ENCODE data around the gene GSE1. TPM values are rescaled to one million over a fixed set of nuclear protein-coding genes. Genes with fewer than 3 reads are reported as not detected.

GSE1 gene
- polyA plus RNA-seq, 5 donors: 85.6 to 120 (median 111) TPM

DNA sequence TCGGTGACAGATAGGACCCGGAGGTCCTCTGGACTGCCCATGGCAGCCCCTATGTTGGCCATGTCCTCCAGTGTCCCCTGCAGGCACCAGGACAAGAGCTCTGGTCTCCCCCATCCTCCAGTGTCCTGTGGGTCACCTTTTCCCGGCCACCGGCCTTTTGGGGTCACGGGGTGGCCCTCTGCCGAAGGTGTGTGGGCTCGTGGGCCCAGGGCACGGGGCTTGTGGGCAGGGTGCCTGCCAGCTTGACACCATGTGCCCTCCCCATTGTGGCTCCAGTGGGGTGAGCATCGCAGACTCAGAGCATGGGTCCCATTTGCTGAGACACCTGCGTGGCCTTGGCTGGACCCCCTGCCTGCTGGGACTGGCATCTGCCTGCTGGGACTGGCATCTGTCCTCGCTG, 18.1 kb downstream of the GSE1 start:
- no peak for DNase-seq

DNA sequence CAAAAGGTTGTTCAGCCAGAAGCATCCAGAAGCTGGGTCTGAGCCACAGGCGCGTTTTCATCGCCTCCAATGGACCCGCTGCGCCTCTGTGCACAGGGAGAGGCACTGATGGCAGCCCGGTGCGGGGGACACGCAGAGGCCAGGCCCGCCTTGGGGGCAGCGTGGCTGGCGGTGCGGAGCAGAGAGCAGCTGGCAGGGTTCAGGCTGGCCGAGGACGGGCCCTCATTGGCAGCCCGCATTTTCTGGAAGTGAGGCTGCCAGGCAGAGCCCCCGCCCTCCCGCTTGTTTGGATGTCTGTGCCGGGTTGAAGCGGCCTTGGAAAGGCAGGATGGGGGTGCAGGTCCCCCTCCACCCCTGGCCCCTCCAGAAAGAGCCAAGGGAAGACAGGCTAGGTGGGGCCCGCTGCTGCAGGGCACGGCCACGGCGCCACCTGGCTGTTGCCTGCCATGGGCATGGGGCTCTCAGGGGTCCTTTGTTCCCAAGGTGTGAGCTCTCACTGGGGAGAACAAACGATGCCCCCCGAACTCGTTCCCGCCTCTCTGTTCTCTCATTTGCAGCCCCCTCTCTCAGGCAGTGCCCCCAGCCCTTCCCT, 18.8 kb downstream of the GSE1 start:
- no peak for DNase-seq

DNA sequence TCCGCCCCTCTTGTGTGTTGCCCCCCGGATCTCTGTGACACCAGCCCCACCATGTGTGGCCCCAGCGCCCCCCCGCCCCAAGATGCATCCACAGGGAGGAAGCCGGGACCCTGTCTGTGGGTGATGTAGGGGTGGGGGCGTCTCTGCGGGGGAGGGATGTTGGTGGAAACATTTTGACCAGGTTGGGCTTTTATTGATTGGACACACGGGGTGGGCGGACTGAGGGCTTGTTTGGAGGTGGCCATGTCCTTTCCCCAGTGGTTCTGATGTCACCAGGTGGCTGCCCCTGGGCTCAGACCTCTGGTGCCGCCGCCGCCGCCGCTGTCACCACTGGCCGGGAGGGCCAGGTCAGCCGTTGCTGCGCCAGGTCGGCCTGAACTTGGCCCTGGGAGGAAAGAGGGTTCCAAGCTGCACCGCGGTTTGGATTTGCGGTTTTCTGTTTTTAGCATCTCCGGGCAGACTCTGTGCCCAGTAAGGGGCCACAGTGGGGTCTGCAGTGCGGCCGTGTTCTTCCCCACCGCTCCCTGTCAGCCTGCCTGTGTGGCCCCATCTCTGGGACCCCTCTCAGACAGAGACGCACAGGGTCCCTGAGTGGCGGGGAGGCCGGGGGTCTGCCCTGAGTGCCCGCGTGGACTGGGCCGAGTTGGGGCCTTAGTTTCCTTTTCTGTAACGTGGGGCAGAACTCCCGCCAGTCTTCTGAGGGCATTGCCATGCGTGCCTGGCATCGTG, 19.8 kb downstream of the GSE1 start:
- no peak for DNase-seq

DNA sequence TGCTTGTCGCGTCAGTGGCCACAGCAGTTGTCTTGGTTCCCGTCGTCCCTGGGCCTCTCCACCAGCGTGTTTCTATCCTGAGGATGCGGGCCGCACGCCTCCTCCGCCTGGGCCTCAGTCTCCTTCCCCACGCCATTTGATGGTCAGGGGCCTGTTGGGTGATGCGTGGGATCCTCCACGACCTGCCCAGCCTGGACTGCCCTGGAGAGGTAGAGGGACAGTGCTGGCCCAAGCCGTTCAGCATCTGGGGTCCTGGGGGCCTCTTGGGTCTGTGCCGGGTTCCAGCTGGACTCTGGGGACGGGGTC, 20.3 kb downstream of the GSE1 start:
- no peak for DNase-seq

DNA sequence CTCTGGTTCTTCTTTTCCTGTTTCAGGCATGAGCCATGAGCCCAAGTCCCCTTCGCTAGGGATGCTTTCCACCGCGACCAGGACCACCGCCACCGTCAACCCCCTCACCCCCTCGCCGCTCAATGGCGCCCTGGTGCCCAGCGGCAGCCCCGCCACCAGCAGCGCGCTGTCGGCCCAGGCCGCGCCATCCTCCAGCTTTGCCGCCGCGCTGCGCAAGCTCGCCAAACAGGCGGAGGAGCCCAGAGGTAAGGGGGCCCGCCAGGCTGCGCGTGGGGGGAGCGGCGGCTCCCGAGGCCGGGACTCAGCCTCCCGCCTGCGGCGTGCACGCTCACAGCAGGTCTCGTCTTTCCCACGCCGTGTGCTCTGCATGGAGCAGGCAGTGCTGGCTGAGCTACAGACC, 20.8 kb downstream of the GSE1 start:
- no peak for DNase-seq

DNA sequence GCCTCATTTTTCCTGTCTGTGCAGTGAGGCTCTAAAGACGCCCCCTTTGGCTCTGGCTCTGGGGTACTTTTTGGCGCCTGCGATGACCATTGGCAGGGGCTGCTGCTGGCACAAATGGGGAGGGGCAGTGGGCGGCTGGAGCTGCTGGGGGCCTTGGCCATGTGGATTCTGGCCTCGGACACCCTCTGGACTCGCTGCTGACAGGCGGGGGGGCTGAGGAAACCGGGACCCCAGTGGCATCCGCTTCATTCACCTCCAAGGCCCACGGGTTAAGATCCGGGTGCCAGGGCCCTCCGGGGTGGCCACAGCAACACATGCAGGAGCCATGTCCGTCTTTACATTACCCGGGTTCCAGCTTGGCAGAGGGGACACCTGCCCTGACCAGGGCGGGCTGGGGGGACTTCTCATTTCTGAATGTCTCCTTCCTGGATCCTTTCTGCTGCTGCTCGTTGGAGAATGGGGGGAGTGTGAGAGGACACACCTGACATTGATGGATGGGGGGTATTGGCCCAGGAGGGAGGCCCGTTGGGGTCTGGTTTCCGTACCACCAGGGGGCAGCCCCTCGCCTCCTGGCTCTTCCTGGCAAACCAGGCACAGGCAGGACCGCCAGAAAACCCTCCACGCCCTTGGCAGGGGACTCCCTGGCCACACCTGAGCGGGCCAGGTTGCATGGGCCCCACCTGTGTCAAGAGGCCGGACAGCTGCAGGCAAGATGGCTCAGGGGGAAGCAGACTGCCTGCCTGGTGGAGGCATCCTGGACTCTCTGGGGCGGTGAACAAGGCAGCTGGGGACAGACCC, 21.8 kb downstream of the GSE1 start:
- no peak for DNase-seq

DNA sequence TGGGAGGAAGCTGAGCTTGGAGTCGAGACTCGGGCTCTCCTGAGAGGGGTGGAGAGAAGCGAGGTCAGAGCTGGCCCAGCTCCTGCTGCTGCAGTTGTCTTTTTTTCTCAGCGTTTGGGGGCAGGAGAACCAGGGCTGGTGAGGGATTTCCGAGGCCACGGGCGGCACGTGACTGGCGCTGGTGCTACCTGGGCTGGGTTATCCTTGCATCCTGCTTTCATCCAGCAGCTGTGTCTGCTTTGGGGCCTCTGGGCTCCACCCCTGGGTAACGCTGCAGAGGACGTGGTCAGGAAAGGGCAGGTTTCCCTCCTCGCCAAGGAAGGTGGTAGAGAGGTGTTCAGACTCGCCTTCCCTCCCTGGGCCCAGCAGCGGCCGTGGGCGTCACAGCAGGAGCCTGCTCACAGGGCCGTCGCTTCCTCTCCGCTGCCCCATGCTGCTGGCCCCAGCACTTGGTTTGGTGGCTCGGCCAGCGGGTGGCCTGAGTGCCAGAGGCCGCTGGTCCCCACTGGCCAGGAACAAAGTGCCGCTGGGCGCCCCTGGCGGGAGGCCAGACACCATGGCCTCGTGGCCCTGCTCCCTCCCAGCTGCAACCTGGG, 22.5 kb downstream of the GSE1 start:
- no peak for DNase-seq

DNA sequence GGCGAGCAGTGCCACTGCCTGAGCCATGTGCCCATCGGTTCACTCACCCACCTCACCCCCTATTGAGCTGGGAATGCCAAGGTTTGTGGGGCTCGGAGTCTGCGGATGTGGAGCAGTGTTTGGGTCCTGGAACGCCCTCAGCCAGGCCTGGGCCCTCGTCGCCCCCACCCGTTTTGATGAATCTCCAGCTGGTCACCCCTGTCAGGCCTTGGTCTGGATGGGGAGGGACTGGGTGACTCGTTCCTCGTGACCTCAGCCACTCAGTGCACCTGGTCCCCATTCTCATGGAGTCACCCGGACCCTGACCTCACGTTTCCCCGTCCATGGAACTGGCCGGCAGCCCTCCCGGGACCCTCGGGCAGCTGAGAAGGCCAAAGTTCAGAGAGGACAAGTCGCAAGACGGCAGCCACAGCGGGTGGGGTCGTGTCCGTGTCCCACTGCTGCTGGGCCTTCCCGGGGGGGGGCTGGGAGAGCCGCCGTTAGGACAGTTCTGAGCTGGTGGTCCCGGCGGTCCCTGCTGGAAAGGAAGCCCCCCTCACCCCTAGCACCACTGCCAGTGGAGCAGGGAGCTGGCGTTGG, 23.2 kb downstream of the GSE1 start:
- DNase-seq: no peak

DNA sequence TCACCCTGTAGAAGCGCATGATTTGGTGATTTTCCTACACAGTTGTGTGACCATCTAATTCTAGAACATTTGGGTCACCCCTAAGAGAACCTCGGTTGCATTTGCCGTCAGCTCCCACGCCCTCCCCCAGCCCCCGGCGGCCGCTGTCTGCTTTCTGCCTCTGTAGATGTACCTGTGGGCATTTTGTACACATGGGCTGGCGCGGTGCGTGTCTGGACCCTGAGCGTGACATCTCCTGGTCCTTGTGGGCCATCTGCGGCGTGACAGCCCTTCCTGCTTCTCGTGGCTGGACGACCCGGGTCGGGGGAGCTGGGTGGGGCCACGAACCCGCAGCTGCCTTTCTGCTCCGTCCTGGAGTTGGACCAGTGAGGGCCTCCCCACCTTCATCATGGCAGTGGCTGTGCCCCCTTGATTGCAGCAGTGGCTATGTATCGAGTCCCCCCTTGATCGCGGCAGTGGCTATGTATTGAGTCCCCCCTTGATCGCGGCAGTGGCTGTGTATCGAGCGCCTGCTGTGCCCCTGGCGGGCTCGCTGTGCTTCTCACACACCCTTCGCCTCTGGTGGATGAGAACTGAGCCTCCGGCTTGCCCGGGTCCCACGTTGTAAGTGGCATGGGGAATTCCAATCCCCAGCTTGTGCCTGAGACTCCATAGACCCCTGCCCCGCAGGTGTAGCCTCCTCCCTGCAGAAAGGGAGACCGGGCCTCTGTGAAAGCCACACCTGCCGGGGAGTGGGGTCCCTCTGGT, 24.1 kb downstream of the GSE1 start:
- no peak for DNase-seq

DNA sequence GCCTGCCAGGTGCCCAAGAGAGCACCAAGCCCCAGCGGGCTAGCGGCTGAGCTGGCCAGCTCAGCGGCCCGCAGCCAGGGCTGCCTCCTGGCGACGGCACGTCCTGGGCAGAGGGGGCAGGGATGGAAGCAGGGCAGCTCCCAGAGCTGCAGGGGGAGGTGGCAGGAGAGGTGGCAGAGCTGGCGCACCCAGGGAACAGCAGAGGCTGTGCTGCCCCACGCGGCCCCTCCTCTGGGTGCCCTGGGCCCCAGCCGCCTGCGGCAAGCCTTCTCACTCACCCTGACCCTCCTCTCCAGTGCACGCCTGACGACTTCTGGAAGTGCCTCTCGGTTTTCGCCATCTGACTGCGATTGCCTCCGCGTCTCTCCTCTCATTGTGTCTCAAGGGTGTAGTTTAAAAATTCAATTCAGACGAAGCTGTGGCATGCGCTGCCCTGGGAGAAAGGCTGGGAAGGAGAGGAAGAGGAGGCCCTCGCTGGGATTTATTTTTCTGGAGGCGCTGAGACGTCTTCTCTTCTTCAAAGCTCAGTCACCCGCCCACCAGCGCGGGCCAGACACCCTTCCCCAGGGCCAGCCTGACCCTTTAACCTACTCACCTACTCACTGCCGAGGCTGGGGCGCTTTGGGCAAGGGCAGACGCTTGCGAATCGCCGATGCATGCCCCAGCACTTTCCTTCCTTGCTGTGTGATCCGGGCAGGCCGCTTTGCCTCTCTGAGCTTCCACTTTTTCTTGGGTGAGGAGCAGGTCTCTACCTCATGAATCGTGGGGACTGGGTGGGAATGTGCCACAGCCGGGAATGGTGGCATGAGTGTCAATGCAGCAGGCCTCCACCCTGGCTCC, 24.9 kb downstream of the GSE1 start:
- no peak for DNase-seq

DNA sequence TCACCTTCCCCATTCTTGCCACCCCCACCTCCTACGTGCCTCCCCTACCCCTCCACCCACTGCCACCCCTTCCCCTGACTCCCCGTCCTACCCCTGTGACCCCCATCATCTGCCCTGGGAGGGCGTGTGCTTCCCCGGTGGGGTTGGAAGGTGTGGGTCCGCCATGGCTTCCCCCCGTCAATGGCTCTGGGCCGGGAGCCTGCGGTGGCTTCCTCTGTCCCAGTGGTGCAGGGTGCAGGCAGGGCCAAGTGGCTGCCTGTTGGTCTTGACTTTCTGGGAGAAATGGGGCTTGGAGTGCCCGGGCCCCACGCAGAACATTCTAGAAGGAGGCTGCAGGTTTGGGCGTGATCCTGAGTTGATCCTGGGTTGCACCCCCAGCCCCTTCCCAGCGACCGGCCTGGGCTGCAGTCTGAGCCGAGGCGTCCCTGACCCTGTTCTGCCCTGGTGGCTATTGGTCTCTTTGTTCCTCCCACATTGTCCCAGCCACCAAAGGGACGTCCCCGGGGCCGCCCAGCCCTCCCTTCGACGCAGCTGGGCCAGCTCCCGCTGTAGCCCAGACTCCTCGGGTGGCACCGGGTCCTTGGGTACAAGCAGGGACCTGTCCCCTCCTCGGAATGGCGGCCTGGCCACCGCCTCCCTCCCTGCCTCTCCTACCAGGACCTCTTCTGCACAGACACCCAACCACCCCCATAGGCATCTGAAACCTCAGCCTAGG, 25.7 kb downstream of the GSE1 start:
- DNase-seq: no peak

DNA sequence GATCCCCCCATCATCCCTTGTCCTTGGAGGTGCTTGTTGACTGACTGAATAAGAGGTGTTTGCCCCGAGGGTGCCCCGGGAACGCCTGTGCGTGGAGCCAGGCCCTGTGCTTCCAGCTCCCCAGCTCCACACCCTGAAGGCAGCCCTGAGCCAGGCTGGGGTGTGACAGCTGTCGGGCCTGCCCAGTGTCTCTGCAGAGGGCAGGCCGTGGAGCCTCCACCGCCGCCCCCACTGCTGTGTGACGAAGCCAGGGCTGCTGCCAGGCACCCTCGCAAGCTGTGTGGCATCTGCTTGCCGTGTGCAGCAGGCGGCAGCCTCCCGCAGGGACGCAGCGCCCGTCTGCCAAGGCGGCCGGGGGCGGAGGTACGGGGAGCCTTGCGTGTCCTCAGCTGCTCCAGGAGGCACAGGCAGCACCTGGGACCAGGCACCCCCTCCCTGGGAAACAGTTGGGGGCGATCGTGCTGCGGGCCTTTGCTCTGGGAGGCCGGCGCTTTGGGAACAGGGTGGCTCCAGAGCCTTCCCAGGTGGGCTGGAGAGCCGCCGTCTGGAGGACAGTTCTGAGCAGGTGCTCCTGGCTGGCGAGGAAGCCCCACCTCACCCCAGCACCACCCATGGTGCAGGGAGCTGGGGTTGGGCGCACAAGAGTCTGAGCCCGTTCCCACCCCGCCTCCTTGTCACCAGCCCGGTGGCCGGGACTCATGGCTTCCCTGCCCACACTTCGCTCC, 26.6 kb downstream of the GSE1 start:
- DNase-seq: no peak

DNA sequence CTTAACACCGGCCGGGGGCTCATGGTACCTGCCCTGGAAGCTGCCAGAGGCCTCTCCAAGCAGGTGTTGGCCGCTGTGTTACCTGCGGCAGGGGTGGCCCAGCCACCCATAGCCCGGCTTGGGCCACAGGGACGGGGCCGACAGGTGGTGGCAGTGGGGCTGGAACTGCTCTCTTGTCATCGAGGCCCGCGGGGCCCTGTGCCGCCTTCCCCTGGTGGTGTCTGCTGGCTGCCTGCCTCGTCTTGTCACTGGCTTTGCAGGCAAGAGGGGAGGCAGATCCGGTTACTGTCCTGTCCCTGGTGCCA, 27.1 kb downstream of the GSE1 start:
- DNase-seq: no peak

DNA sequence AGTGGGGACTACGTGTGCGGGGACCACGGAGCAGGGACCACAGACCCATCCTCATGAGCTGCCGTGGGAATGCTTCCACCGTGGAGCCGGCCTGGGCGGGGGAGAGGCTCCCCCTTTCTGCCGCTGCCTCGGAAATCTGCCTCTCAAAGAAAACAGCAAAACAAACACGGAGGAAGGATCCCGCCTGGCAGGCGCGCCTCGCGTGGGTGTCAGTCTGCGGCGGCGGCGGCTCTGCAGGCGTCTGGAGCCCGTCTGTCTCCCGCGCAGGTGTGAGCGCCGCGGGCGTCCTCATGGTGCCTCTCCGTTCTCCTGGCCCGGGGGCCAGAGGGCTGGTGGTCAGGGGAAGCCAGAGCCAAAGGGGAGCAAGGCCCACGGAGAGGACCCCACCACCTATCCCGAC, 27.5 kb downstream of the GSE1 start:
- no peak for DNase-seq

DNA sequence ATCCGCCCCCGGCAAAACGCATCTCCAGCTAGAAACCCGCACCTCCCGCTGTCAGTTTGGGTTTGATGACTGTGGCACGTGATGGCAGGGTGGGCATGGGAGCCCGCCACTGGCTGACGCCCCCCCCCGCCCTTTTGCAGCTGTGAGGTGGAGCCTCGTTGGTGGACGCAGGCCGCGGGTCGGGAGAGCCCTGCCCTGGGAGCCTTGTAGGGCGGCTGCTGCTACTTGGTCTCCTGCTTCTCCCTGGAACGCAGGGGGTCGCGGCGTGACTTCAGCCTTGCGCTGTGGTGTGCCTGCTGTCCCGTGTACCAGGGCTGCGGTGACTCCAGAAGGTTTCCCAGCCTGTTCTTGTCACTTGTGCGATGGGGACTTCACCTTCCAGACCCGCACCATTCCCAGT, 28.2 kb downstream of the GSE1 start:
- DNase-seq: no peak

DNA sequence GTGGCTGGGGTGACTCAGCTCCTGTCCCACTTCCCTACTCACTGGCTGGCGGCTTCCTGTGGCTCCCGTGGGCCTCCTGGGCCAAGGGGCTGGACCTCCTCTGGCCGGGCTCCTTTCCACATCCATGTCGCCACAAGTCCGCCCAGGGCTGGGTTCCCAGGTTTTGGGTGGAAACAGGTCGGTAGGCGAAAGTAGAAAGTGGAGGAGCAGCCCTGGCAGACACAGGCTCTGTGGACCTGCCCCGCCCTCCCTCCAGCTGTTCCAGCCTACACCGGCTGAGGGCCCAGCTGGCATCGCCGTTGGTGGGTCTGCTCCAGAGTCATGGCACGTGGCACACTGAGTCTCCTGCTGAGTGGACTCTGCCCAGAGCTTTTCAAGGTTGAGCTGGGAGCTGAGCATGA, 28.7 kb downstream of the GSE1 start:
- DNase-seq: no peak

DNA sequence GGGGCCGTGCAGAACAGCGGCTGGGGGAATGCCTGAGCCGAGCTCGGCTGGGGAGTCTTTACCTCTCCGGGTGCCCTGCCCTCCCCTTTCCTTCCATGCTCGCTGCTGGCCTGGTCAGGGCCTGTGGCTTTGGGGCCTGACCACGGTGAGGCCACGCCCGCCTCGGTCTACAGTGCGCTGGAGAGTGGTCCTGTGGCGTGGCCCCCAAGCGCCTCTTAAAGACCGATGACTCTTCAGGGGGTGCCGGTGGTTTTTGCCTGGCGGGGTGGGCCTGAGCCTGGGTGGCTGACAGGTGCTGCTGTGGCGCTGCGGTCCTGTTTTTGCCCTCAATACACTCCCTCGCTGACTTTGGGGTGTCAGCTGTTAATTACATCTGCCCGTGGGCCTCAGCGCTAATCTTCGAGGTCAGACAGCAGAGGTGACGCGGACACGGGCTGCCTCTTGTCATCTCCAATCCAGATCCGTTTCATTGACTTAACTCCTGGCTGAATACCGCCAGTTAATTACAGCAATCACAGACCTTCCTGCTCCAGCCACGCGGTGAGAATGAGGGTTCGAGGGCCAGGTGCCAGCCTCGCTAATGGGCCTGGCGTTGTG, 29.7 kb downstream of the GSE1 start:
- no peak for DNase-seq

DNA sequence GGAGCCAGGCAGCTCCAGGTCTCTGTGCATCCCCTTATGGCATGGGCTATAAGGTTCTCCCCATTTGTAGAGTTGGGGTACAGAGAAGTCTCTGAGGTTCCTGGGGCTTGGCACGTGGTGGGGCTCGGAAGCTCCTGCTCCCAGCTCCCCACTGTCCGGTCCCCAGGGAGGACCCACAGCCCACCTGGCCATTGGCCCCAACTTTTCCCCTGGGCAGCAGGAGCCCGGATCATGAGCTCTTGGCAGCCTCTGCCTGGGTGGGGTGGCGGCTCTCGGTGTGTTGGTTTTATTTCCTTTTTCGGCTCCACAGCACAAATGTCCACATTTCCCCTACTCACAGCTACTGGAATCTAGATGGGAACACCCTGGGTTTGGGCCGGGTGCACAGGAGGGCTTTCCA, 30.5 kb downstream of the GSE1 start:
- no peak for DNase-seq

DNA sequence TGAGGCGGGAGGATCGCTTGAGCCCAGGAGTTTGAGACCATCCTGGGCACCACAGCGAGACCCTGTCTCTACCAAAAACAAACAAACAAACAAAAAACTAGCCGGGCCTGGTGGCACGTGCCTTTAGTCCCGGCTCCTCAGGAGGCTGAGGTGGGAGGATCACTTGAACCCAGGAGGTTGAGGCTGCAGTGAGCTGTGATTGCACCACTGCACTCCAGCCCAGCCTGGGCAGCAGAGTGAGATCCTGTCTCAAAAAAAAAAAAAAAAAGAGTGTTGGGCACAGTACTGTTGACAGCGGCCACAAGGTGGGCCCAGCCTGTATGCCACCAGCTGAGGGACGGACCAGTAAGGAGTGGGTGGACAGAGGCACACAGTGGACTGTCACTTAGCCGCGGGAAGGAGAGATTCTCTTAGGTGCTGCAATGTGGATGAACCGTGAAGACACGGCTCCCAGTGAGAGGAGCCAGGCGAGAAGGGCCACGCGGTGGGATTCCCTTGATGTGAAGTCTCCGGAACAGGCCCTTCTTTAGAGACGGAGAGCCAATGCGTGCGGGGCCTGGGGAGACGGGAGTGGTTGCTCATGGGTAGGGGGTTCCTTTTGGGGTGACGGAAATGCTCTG, 31.1 kb downstream of the GSE1 start:
- no peak for DNase-seq

All from right lung (tissue), 5 donors.